Keratinocyte (primary cell): ENCODE measurements around the gene PYGB.

Source experiments
- CTCF ChIP-seq, 3 experiments: IDR thresholded peaks in 1 of 3; conservative IDR thresholded peaks in 1 of 3; optimal IDR thresholded peaks in 1 of 3; 2 replicates in 2 of 3; 3 replicates in 1 of 3; pipeline versions ENCODE3 to v1.5.1; 2011; ENCODE audit warnings: low read length in 3 of 3, mild to moderate bottlenecking in 3 of 3, moderate library complexity in 2 of 3, control low read depth in 1 of 3, inconsistent platforms in 1 of 3; ENCODE audit not compliant: insufficient read depth in 2 of 3; ENCODE audit errors: extremely low read depth in 1 of 3
- EZH2 ChIP-seq: IDR thresholded peaks from one replicate; pipeline ENCODE4 v1.6.1; 2012; ENCODE audit warnings: inconsistent platforms, mild to moderate bottlenecking, low read length, moderate library complexity

GRCh38 chr20:25290646-25291431, 43.0 kb downstream of the PYGB start:
- TF ChIP-seq CTCF (optimal IDR thresholded peaks at IDR 0.05 in 1 of 3, IDR thresholded peaks at IDR 0.05 in 1 of 3, conservative IDR thresholded peaks at IDR 0.05 in 1 of 3; ENCODE audit: extremely low read depth in 1 of 3, insufficient read depth in 2 of 3, low read length in 3 of 3) (no peak), EZH2 (no peak)
